Anterior cingulate cortex (tissue), 58 donors: Measurements from ENCODE around the gene DOCK11.
"Not testable (repeated sequence)": the region's sequence is repeated elsewhere in the genome, so short reads cannot be mapped to it uniquely, and the experiment has no call there.

Experiments used
- DNase-seq, 58 donors: peaks; one replicate each; lab custom pipeline; 2025; lab: John Stamatoyannopoulos, UW

The DOCK11 gene

GRCh38 chrX:118495061-118495921 is at the start of gene DOCK11:
TSS of gene DOCK11 (plus strand) at chrX:118495815. CDS start at chrX:118495972, 157 bp downstream.
- DNase-seq: peak in 54 of 58 donors; percentile 0 to 76 (median 40)

- peak in 1 of 58 donors; percentile 1 for DNase-seq
These were observed 47.3 kb upstream of the DOCK11 start for GRCh38 chrX:118448273-118448783.

GRCh38 chrX:118455013-118455412 is 40.6 kb upstream of the DOCK11 start:
- DNase-seq: no peak

GRCh38 chrX:118459494-118459893 is 36.1 kb upstream of the DOCK11 start:
- peak in 8 of 58 donors; percentile 0 to 2 (median 0) for DNase-seq

GRCh38 chrX:118464501-118464900 is 31.1 kb upstream of the DOCK11 start:
- DNase-seq: no peak

GRCh38 chrX:118468122-118468521 is 27.5 kb upstream of the DOCK11 start:
- DNase-seq: no peak

GRCh38 chrX:118470721-118471347 is 24.8 kb upstream of the DOCK11 start:
- not testable (repeated sequence) for DNase-seq

- no peak for DNase-seq
These were observed 21.0 kb upstream of the DOCK11 start for GRCh38 chrX:118474586-118474985.

- DNase-seq: no peak
These were observed 19.7 kb upstream of the DOCK11 start for GRCh38 chrX:118475903-118476302.

GRCh38 chrX:118480172-118480571 is 15.4 kb upstream of the DOCK11 start:
- no peak for DNase-seq

GRCh38 chrX:118482384-118482783 is 13.2 kb upstream of the DOCK11 start:
- DNase-seq: not testable (repeated sequence)

GRCh38 chrX:118484216-118484903 is 11.3 kb upstream of the DOCK11 start:
- DNase-seq: no peak

- not testable (repeated sequence) for DNase-seq
These were observed 8.9 kb upstream of the DOCK11 start for GRCh38 chrX:118486693-118487092.

GRCh38 chrX:118493016-118493415 is 2.6 kb upstream of the DOCK11 start:
- peak in 5 of 58 donors; percentile 0 to 2 (median 0) for DNase-seq

- no peak for DNase-seq
These were observed 1.8 kb upstream of the DOCK11 start for GRCh38 chrX:118493653-118494297.

GRCh38 chrX:118495958-118496762 is 545 bp downstream of the DOCK11 start:
- peak in 23 of 58 donors; percentile 0 to 34 (median 4) for DNase-seq

- no peak for DNase-seq
These were observed 1.1 kb downstream of the DOCK11 start for GRCh38 chrX:118496763-118497079.

GRCh38 chrX:118497180-118497818 is 1.7 kb downstream of the DOCK11 start:
- no peak for DNase-seq

- no peak for DNase-seq
These were observed 2.7 kb downstream of the DOCK11 start for GRCh38 chrX:118498351-118498750.
